Measurements from ENCODE around the gene OXER1.

OXER1 gene

DNA sequence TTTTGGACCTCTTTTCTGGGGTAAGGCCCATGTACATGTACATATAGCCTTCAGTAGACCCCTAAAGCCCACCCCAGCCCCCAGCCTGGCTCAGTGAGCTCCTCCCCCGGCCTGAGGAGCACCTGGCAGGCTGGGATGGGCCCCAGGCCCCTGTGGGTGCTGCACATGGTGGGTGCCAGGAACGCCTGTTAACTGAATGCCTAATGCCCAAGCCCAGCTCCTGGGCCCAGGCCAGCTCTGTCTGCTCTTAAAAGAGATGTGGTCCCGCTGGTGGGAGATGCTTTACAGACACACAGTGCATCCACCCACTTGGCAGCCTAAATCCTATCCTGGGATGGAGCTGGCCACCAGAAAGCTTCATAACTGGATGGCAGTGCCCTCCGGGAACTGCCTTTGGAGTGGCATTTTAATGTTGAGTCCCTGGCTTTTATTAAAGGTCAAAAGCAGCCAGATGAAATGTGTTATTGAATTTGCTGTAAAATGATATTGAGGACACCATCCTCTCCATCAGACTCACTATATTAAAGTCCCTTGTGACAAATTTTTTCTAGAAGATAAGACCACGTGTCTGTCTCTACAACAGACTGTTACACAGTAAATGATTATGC is 7.7 kb upstream of the OXER1 start:
- DNase-seq (ENCODE audit: extremely low read depth, low read depth): no peak
- no peak for TF ChIP-seq CTCF (IDR thresholded peaks at IDR 0.05; ENCODE audit: low read depth, low read length, missing control alignments)
- no peak overlapping the region for H3K4me3 ChIP-seq (replicated peaks; ENCODE audit: low read depth, low read length)

DNA sequence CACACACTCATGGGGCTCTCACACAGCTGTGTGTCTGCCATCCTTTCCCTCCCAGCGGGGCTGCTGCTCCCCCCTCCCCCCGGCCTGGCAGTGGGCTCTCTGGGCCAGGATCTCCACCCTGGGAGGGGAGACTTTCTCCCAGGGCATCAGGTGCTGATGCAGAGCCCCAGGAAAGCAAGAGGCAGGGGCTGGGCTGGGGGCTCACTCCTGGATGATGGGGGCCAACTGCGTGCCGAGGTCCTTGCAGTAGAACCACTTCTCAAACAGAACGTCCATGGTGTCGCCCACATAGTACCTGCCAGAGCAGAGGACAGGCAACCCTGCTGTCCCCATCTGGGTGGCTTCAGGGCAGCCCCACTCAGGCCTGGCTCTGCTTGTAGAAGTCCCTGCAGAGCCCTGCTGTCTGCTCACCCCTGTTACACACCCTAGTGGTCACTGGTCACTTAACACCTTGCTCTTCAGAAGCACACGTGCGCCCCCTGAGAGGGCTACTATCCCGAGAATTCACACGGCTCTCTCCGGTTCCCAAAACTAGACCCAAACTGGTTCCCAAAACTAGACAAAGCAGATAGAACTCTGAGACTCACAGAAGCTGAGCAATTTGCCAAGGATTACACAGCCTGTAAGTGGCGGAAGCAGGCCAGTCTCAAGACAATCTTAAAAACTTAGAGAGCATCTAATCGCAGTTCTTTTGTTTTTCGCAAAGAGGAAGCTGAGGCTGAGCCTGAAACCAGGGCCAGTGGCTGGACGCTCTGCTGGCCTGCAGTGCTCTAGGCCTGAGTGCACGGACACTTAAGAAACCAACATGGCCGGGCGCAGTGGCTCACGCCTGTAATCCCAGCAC is 6.6 kb upstream of the OXER1 start:
- TF ChIP-seq CTCF (IDR thresholded peaks at IDR 0.05; ENCODE audit: low read depth, low read length, missing control alignments): peak; percentile 48
- no peak overlapping the region for H3K4me3 ChIP-seq (replicated peaks; ENCODE audit: low read depth, low read length)
- DNase-seq (ENCODE audit: extremely low read depth, low read depth): no peak

DNA sequence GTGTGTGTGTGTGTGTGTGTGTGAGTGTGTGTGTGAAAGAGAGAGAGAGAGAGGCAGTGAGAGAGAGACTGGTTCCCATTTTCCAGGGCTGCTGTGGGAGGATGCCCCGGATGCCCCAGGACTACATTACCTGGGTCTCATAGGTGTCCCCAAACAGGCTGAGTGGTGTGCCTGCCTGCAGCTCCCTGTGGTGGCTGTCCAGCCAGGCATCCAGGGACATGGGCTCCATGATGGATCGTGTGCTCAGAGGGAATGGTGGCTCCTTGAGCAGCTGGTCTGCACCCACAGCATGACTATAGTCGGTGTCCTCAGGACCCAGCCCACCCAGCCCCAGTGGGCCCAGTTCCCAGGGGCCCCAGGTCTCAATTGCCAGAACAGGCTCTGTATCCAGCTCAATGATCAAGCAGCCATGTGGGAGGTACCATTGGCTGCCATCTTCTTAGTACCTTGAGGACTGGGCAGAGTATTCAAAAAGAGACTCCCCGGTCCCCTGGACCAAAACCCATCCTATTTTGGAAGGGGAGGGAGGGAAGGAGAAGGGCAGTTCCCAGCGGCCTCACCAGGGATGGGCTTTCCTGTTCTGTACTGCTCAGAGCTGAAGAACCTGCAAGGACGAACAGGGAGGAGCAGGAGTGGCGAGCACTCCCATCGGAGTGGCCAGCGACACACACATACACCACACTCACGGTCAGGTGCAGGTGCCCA is 5.8 kb upstream of the OXER1 start:
- no peak for TF ChIP-seq CTCF (IDR thresholded peaks at IDR 0.05; ENCODE audit: low read depth, low read length, missing control alignments)
- H3K4me3 ChIP-seq (replicated peaks; ENCODE audit: low read depth, low read length): no peak overlapping the region
- no peak for DNase-seq (ENCODE audit: extremely low read depth, low read depth)

GRCh38 chr2:42768706-42769256 is 4.8 kb upstream of the OXER1 start:
- no peak overlapping the region for H3K4me3 ChIP-seq (replicated peaks; ENCODE audit: low read depth, low read length)
- DNase-seq (ENCODE audit: extremely low read depth, low read depth): no peak
- TF ChIP-seq CTCF (IDR thresholded peaks at IDR 0.05; ENCODE audit: low read depth, low read length, missing control alignments): no peak

DNA sequence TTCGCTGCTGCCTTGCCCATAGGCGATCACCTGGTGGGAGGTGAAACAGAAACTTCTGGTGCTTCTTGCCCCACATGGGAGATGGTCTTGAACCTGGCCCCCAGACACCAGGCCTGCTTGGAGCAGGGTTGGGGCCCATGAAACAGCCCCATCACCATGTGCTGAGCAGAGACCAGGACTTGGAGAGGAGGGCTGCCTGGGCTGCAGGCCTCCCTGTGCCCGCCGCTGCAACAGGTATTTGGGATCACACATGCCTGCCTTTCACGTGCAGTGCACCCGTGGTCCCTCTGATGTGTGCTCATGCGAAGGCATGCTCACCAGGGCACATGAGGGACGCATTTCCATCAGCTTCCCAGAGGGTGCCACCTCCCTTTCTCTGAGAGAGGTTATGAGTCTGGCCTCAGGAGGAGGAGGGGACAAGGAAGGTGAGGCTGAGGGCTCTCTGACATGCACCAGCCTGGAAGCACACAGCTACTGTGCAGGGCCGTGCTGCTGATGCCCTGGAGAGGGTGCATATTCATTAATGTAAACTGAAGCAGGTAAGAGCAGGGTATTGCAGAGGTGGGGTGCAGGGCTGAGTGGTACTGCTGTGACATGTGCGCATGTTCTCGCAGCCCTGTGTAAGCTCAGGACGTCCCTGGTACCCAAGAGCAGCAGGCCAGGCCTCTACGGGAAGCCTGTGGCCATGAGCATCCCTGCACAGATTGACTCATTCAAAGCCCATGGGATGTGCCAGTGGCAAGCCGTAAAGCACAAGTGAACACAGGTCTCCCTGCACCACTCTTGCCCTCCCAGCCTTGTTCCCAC is 4.2 kb upstream of the OXER1 start:
- no peak for TF ChIP-seq CTCF (IDR thresholded peaks at IDR 0.05; ENCODE audit: low read depth, low read length, missing control alignments)
- no peak for DNase-seq (ENCODE audit: extremely low read depth, low read depth)
- no peak overlapping the region for H3K4me3 ChIP-seq (replicated peaks; ENCODE audit: low read depth, low read length)

Measured in HFF-Myc (cell line).